Activated naive CD8-positive, alpha-beta T cell (primary cell): Measurements from ENCODE around the gene KIAA1217.
"Not testable (repeated sequence)": the region's sequence is repeated elsewhere in the genome, so short reads cannot be mapped to it uniquely, and the experiment has no call there.

ENCODE experiments used
- H3K27ac Mint-ChIP-seq: one replicate; pipeline ENCODE4 v1.8.0; 2021; ENCODE audit warnings: mixed read lengths
- H3K27me3 Mint-ChIP-seq: one replicate; pipeline ENCODE4 v1.8.0; 2021; ENCODE audit warnings: mixed read lengths
- H3K36me3 Mint-ChIP-seq: one replicate; pipeline ENCODE4 v1.8.0; 2021; ENCODE audit warnings: mixed read lengths
- H3K4me1 Mint-ChIP-seq: one replicate; pipeline ENCODE4 v1.8.0; 2021; ENCODE audit warnings: low read depth, mixed read lengths
- H3K4me3 Mint-ChIP-seq: one replicate; pipeline ENCODE4 v1.8.0; 2021; ENCODE audit warnings: mild to moderate bottlenecking, mixed read lengths
- H3K9me3 Mint-ChIP-seq: one replicate; pipeline ENCODE4 v1.8.0; 2021; ENCODE audit warnings: low read depth, mixed read lengths

Gene KIAA1217

DNA sequence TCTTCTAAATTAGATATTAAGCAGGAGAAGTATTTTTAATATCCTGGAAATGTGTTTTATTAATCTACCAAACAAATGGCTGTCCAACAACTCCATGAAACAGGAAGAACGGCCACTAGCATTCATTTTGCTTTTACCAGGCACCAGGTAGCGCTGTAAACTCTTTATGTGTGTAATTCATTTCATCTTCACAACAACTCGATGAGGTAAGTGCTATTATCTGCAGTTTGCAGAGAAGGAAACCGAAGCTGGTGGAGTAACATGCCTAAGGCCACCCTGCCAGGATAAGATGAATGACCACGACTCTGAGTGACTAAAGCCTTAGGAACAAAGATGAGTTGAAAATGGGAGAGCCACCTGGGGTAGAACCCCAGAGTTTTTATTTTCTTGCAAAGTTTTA lies 101.2 kb downstream of the KIAA1217 start:
- Mint-ChIP-seq H3K27me3 (no peaks in the 10 kb centered on the region), H3K36me3 (no peaks in the 10 kb centered on the region), H3K4me3 (no peak overlapping the region), H3K9me3 (no peaks in the 10 kb centered on the region), H3K27ac (no peak overlapping the region), H3K4me1 (no peaks in the 10 kb centered on the region)

DNA sequence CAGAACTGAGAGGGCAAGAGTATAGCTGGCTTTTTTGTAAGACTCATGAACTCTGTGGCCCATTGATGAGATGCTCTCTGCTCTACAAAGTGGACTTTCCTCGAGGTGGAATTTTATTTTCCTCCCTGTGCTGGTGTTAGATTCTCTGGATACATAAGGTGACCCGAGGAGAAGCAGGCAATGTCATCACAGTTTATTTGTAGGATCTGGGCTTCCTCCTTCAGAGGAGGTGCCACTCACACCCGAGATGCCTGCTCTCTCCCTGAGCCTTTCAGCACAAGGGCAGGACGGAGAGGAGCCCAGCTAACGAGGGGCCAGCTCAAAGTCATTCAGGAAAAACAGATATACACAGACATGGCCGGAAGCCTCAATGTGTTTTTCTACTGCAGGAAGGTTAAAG lies 103.0 kb downstream of the KIAA1217 start:
- no peak overlapping the region for H3K4me3 Mint-ChIP-seq
- H3K27me3 Mint-ChIP-seq: no peaks in the 10 kb centered on the region
- no peaks in the 10 kb centered on the region for H3K36me3 Mint-ChIP-seq
- H3K27ac Mint-ChIP-seq: no peak overlapping the region
- H3K9me3 Mint-ChIP-seq: no peaks in the 10 kb centered on the region
- no peaks in the 10 kb centered on the region for H3K4me1 Mint-ChIP-seq

DNA sequence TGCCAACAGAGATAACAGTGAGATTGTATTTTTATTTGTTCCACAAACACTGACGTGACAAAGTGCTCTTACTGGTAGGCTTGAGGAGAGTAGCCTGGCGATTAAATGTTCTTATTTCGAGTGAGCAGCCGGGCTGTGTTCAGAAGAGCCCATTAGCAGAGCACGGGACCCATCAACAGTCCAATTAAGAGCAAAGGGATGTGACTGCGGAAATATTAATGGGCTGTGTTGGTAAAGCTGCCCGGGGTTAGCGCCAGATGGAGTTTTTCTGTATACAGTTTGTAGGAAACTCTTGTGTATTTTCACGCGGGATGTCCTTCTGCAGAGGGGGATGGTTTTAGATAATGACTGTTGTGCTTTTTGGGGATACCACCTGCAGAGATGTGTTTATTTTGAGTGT lies 104.3 kb downstream of the KIAA1217 start:
- Mint-ChIP-seq H3K4me1 (no peaks in the 10 kb centered on the region), H3K36me3 (no peaks in the 10 kb centered on the region), H3K9me3 (no peaks in the 10 kb centered on the region)

DNA sequence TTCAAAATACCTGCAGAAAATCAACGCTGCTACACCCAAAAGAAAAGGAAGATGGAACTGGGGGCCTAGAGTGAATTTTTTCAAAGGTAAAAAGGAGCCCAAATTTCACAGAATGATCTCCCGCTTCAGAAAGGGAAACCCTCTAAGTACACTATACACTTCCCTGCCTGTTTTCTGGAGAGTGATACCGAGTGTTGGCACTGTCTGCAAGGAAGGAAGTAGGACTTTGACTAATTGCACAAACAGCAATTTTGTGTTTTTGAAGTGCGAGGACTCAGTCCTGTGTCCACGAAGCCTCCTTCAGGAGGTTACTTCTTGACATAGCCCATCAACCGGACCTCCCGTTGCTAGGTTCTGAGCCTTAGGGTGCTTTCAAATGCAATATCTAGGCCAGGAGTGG lies 106.3 kb downstream of the KIAA1217 start:
- peaks cover 1% of the 10 kb centered on the region for H3K27me3 Mint-ChIP-seq
- H3K4me1 Mint-ChIP-seq: no peaks in the 10 kb centered on the region
- H3K36me3 Mint-ChIP-seq: no peaks in the 10 kb centered on the region
- H3K9me3 Mint-ChIP-seq: no peaks in the 10 kb centered on the region
- no peak overlapping the region for H3K4me3 Mint-ChIP-seq
- H3K27ac Mint-ChIP-seq: no peak overlapping the region

More for the DNA sequence above, 104.3 kb downstream of the KIAA1217 start:
- Mint-ChIP-seq H3K4me3 (no peak overlapping the region), H3K27me3 (no peaks in the 10 kb centered on the region), H3K27ac (no peak overlapping the region)

DNA sequence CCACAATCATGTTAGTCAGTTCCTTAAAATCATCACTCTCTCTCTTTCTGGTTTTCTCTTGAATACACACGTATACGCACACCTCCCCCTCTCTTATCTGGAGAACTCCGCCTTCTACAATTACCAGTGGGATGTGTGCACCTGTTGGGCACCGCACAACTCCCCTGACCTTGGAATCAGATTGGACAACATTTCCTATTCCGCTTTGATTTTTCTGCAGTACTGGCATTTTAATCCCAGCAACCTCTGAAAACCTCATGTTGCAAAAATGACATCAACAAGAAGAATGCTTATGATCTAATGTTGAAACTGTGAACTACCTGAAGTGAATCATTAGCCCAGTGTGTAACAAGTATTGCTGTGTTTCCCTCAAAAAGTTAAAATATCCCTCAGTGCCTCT lies 109.6 kb downstream of the KIAA1217 start:
- no peaks in the 10 kb centered on the region for H3K9me3 Mint-ChIP-seq
- no peak overlapping the region for H3K4me3 Mint-ChIP-seq
- no peaks in the 10 kb centered on the region for H3K36me3 Mint-ChIP-seq
- no peaks in the 10 kb centered on the region for H3K4me1 Mint-ChIP-seq
- peaks cover 1% of the 10 kb centered on the region for H3K27me3 Mint-ChIP-seq
- H3K27ac Mint-ChIP-seq: no peak overlapping the region

DNA sequence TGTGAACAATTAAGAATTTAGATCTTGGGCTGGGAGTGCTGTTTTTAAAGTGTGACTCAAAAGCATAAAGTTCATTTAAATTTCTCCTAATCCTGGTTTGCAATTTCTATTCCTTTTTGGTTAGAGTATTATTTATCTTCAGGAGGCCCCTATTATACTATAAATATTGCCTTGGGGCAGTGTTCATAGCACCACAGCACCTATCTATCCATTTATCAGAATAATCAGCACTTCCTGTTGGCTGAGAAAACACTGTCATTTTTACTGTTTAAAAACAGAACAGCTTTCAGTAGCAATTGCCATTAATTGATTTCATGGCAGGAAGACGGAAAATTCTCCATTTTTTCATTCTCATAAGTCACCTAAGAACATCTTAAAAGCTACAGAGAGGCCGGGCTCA lies 111.4 kb downstream of the KIAA1217 start:
- H3K4me1 Mint-ChIP-seq: no peaks in the 10 kb centered on the region
- H3K9me3 Mint-ChIP-seq: no peaks in the 10 kb centered on the region
- no peak overlapping the region for H3K4me3 Mint-ChIP-seq
- no peaks in the 10 kb centered on the region for H3K36me3 Mint-ChIP-seq
- H3K27me3 Mint-ChIP-seq: peaks cover 1% of the 10 kb centered on the region
- no peak overlapping the region for H3K27ac Mint-ChIP-seq

DNA sequence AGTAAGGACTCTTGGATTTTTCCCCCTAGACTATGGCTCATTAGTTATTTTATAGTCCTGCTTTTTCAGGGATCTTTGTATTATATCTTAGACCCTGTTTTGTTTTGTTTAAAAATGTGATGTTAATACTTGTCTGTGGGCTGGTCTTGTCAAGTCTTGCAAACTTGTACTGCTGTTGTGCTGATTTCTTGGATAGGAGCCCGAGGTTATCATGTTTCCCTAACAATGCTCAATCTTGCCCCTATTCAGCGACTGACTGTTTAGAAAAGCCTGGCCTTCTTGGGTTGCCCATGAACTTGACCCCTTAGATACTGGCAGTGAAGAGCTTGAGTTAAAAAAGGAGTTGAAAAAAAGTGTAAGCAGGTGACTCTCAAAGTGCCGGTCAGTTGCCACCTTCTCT lies 115.7 kb downstream of the KIAA1217 start:
- no peak overlapping the region for H3K4me3 Mint-ChIP-seq
- H3K4me1 Mint-ChIP-seq: no peaks in the 10 kb centered on the region
- no peak overlapping the region for H3K27ac Mint-ChIP-seq
- H3K9me3 Mint-ChIP-seq: peaks cover 5% of the 10 kb centered on the region
- no peaks in the 10 kb centered on the region for H3K27me3 Mint-ChIP-seq
- no peaks in the 10 kb centered on the region for H3K36me3 Mint-ChIP-seq

DNA sequence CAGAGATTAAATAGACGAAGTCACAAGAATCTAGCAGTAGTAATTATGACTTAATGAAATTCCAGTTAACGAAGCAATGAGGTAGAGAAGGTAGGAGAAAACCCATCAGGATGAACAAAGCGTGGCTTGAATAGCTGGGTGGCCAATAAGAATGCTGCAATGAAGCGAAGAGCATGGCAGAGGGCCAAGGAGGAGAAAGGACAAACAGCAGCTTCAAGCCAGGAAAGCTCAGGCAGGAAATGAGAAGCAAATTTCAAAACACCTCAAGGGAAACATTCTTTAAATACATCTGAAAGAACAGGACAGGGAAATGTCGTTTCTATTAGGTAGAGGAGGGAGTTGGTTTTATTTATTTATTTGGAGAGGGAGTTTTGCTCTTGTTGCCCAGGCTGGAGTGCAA lies 122.5 kb downstream of the KIAA1217 start:
- Mint-ChIP-seq H3K36me3 (no peaks in the 10 kb centered on the region), H3K27me3 (peaks cover 3% of the 10 kb centered on the region), H3K4me3 (no peak overlapping the region), H3K9me3 (peaks cover 13% of the 10 kb centered on the region), H3K27ac (no peak overlapping the region), H3K4me1 (no peaks in the 10 kb centered on the region)

DNA sequence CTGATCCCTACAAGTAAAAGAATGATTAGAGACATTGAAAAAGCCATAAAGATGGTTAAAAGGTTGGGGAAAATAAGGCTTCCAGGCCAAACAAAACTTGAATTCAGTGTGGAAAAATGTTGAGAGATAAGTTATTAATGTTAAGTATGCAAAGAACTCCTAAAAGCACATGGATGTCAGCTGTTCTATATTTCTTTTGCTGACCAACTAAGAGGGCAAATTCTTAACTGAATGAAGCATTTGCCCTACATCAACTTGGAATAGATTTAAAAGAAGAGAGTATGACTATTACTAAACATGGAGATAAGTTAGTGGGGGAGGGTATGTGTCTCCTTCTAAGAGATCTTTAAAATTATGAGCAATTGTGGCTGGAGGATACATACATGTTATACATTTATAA lies 124.8 kb downstream of the KIAA1217 start:
- Mint-ChIP-seq H3K36me3 (no peaks in the 10 kb centered on the region), H3K4me1 (no peaks in the 10 kb centered on the region), H3K27ac (no peak overlapping the region), H3K4me3 (no peak overlapping the region), H3K9me3 (peaks cover 7% of the 10 kb centered on the region), H3K27me3 (peaks cover 3% of the 10 kb centered on the region)

DNA sequence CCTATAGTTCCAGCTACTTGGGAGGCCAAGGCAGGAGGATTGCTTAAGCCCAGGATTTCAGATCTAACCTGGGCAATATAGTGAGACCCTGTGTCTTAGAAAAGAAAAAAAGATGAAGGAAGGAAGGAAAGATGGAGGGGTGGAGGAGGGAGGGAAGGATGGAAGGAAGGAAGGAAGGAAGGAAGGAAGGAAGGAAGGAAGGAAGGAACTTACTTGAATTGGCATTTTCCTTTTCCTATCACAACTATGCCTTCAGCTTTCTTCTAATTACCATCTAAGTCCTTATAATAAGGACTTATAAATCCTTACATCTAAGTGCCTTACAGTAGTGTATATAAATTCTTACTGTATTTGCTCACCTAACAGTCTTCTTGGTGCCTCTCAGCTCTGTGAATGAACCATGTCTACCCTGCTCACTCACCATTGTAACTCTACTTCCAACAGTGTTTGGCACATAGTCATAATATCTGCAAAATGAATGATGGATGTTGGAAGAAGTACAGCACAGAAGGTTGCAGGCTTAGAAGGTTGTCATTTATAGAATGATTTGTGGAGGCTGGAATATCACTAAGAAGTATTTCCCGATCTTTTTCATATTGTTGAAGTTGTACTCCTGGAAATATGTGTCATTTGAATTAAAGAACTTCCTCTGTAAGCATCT lies 125.5 kb downstream of the KIAA1217 start:
- H3K27me3 Mint-ChIP-seq: peaks cover 3% of the 10 kb centered on the region

DNA sequence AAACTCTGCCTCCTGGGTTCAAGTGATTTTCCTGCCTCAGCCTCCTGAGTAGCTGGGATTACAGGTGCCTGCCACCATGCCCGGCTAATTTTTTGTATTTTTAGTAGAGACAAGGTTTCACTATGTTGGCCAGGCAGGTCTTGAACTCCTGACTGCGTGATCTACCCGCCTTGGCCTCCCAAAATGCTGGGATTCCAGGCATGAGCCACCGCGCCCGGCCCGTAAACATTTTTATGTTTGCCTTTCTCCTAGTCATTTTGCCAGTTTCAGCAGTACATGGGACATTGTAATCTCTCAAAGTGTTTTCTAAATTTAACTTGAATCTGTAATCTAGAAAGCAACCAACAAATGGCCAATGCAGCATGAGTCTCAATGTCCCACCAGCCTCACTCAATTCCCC lies 128.8 kb downstream of the KIAA1217 start:
- H3K4me1 Mint-ChIP-seq, H3K9me3 Mint-ChIP-seq, H3K4me3 Mint-ChIP-seq, H3K27me3 Mint-ChIP-seq, H3K27ac Mint-ChIP-seq, H3K36me3 Mint-ChIP-seq: not testable (repeated sequence)

More for the DNA sequence above, 125.5 kb downstream of the KIAA1217 start:
- H3K36me3 Mint-ChIP-seq: no peaks in the 10 kb centered on the region
- H3K4me1 Mint-ChIP-seq: no peaks in the 10 kb centered on the region
- H3K27ac Mint-ChIP-seq: no peak overlapping the region
- no peak overlapping the region for H3K4me3 Mint-ChIP-seq
- peaks cover 7% of the 10 kb centered on the region for H3K9me3 Mint-ChIP-seq

DNA sequence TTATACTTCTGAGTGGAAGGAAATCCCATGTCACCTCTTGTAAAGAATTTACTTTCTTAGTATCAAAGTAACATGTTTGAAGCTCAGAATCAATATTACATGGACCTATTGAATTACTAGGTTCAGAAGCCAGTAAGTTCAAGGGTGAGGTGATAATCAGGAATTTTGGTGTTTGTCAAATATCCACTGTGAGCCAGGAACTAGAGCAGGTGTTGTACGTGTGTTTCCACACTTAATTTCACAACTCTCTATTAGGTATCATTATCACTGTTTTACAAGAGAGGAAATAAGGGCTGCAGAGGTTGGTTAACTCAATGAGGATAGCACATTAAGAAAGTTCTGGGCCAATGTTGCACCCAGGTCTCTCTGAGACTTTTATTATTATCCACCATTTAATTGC lies 130.4 kb downstream of the KIAA1217 start:
- no peak overlapping the region for H3K27ac Mint-ChIP-seq
- no peak overlapping the region for H3K4me3 Mint-ChIP-seq
- H3K9me3 Mint-ChIP-seq: peaks cover 4% of the 10 kb centered on the region
- no peaks in the 10 kb centered on the region for H3K36me3 Mint-ChIP-seq
- H3K4me1 Mint-ChIP-seq: no peaks in the 10 kb centered on the region
- H3K27me3 Mint-ChIP-seq: peaks cover 4% of the 10 kb centered on the region

DNA sequence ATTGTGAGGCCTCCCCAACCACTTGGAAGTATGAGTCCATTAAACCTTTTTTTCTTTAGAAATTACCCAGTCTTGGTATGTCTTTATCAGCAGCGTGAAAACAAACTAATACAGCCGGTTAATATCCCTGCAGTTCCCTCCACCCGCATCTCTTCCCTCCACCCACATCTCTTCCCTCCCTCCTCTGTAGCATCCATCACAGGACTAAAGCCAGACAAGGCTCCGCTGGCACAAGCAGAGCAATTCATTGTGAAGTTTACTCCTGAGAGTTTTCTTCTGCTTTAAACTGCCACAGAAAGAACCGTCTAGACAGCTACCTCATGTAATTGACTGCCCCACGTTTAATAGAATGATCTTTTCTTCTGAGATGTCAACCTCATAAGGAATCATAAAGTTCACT lies 131.5 kb downstream of the KIAA1217 start:
- Mint-ChIP-seq H3K9me3 (no peaks in the 10 kb centered on the region), H3K4me3 (no peak overlapping the region), H3K4me1 (no peaks in the 10 kb centered on the region), H3K27me3 (peaks cover 4% of the 10 kb centered on the region), H3K36me3 (no peaks in the 10 kb centered on the region), H3K27ac (no peak overlapping the region)

DNA sequence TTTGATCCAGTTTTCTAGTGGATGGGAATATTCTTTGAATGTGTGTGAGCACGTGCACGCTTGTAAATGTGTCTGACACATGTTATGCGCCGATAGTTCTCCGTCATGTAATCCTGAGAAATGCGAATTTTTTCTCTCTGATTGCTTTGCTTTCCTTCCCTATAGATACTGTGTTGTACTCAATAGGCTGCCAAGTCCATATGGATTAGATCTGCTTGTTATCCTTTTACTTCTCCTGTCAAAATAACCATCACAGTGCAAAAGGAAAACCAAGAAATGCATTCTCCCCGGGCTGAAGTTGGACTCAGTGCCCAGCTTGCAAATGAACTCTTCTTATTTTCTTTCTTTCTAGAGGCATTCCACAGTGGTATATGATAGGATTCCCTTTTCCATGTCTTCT lies 131.9 kb downstream of the KIAA1217 start:
- H3K4me1 Mint-ChIP-seq: no peaks in the 10 kb centered on the region
- no peaks in the 10 kb centered on the region for H3K9me3 Mint-ChIP-seq
- H3K27ac Mint-ChIP-seq: no peak overlapping the region
- no peak overlapping the region for H3K4me3 Mint-ChIP-seq
- H3K36me3 Mint-ChIP-seq: no peaks in the 10 kb centered on the region
- H3K27me3 Mint-ChIP-seq: peaks cover 4% of the 10 kb centered on the region

DNA sequence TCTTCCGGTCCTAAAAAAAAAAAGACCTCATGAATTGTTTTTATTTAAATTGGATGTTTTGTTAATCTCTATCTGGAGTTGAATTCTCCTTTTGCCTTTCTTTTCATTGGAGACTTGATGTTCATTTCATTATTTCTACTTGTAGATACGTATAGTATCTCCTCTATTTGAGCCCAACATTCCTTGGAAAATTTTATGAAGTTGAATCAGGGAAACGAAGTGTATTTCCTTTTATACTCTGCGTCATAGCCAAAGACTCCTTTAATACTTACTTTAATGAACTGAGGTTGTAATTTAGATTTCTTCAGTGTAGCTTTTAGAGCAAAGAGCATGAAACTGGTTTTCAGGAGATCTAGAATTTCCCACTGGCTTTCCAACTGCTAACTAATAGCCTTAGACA lies 132.4 kb downstream of the KIAA1217 start:
- Mint-ChIP-seq H3K4me1 (no peaks in the 10 kb centered on the region), H3K4me3 (no peak overlapping the region), H3K27ac (no peak overlapping the region), H3K9me3 (no peaks in the 10 kb centered on the region), H3K36me3 (no peaks in the 10 kb centered on the region), H3K27me3 (peaks cover 4% of the 10 kb centered on the region)

DNA sequence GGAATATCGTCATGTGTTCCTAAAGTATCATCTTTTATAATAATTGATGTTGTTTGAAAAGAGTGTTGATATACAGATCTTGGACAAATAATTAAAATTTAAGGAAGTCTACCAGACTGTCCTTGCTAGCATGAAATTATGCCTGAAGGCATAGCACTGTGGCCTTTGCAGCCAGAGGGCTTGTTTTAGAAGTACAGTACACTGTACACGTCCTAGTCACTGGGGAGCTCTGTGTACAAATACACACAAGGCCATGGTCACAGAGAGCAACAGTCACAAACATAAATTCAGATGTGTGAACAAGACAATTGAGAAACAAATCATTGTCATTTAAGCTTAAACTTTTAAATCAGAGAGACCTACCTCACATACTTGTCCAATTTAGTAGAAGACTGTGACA lies 133.0 kb downstream of the KIAA1217 start:
- no peak overlapping the region for H3K27ac Mint-ChIP-seq
- no peaks in the 10 kb centered on the region for H3K36me3 Mint-ChIP-seq
- no peak overlapping the region for H3K4me3 Mint-ChIP-seq
- H3K27me3 Mint-ChIP-seq: peaks cover 4% of the 10 kb centered on the region
- H3K9me3 Mint-ChIP-seq: no peaks in the 10 kb centered on the region
- H3K4me1 Mint-ChIP-seq: no peaks in the 10 kb centered on the region
